AG08395 (cell line): ENCODE measurements around the gene GRID2.

Experiments used
- DNase-seq: peaks from one replicate; pipeline ENCODE4 v3.0.0; 2012; ENCODE audit warnings: mixed read lengths, low spot score

The GRID2 gene

GRCh38 chr4:92714640-92715039 lies 410.9 kb downstream of the GRID2 start:
- DNase-seq, result no peak

DNA sequence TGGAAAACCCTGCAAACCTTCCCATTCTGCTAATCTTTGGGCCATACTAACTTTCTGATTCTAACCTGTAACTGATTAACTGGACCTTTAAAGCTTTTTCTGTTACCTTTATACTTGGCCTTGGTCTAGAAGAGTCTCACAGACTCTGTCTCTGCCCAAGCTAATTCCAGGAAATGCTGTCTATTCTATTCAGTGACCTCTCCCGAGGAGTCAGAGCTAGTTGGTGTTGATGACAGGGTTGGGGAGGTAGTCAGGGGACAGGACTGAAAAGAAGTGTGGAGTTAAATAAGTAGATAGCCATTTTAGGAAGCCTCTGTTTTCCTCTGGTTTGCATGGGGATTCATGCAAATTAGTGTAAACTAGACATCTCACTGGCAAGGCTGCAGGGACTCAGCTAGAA lies 429.5 kb downstream of the GRID2 start:
- DNase-seq, result no peak

DNA sequence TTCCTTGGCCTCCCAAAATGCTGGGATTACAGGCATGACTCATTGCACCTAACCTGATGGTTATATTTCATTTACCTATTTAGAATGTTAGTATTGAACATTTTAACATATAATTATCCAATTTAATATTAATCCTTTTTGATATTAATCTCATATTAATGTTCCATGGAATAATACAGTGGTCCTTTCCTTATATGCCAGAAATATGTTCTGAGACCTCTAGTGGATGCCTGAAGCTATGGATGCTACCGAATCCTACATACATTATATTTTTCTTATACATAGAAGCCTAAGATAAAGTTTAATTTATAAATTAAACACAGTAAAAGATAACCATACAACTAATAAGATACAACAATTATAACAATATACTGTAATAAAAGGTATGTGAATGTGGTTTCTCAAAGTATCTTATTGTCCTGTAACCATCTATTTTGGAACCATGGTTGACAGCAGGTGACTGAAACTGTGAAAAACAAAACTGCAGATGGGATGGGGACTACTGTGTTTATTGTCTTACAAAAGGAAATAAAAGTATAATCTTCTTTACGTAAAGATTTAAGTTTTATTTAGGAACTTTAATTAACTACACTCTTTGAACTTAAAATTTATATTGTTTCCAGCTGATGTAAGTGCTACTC lies 431.4 kb downstream of the GRID2 start:
- DNase-seq, result no peak

DNA sequence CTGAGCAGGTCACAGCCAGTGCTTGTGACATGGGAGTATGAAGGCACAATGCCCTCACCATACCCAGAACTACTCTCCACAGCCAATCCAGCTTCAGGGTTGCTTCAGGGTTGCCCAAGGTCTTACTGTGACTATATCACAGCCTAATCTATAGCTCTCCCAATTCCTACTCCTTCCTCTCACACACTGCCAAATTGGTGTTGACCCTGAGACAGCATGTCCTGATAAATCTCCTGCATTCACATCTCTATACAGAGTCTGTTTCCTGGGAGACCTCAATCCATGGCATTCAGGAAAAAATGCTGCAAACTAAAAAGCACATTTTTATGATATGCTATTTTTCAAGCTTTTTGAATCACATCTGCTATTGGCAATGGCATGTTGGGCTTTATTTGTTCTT lies 456.7 kb downstream of the GRID2 start:
- no peak for DNase-seq

DNA sequence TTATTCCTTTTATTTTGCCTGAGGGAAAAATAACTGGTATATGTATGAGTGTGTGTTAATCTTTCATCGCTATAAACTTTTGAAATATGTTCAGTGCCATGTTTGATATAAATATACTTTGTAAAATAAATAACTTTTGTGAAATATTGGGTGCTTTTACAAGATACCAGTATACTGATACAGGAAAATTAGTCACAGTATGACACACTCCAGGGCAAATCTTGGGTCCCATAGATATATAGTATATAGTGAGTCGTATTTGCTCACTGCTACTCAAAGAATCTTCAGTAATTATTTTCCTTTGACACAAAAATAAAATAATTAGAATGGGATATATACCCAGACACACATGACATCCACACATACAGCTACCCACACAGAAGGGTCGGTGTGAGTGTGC lies 472.3 kb downstream of the GRID2 start:
- no peak for DNase-seq

DNA sequence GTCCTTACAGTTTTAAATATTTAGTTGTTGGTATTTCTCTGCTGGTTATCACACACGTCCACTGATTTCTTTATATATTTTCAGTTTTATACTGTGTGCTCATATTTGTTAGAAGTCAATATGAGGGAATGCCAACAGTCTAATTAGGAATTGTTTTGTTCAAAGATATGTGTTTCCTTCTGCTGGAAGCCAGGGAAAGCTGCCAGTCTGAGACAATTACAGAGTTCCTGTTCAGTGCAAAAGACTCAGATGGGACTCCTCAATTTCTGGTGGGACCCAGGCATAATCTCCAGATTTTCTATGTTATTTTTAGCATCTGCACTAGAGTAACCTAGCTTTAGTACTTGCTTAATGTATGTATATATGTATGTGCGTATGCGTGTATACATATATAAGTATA lies 486.0 kb downstream of the GRID2 start:
- no peak for DNase-seq

DNA sequence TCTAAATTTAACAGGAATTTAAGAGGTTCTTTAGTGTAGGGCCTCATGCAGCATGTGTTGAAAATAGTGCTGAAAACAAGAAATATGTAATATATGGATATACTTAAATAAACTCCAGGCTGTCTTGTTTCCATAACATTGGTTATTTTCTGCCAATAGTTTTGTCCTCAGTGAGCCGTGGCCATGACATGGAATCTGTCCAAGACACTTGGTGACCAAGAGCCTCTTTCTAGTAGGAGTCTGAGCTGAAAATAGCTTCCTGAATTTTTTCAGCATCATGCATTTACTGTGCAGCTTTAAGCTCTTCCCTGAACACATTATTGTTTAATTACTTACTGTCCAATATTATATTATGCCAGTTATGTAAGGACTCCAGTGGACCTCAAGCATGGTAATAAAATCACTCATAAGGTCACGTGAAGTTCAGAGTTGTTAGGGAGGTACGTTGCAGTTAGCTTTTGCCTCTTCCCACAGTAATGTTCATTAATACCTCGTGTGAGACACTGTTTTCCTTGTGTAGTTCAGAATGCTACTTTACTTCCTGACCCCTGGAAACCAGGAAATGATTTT lies 488.2 kb downstream of the GRID2 start:
- DNase-seq, result no peak

DNA sequence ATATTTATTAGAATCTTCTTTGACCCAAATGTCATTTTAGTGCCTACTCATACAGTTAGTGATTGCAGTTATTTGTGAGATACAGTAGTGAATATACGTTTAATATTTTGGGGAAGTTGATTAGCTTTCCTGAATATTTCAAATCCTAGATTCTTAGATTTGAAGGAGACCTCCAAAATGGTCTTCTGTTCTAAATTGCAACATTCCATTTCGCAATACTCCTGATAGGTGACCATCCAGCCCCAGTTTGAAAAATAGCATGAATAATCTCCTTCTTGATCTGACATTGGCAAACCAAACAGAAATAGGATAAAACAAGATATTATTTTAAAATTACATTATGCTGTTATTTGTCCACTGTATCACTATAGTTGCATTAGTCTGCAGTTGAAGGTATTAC lies 505.6 kb downstream of the GRID2 start:
- DNase-seq, result no peak

DNA sequence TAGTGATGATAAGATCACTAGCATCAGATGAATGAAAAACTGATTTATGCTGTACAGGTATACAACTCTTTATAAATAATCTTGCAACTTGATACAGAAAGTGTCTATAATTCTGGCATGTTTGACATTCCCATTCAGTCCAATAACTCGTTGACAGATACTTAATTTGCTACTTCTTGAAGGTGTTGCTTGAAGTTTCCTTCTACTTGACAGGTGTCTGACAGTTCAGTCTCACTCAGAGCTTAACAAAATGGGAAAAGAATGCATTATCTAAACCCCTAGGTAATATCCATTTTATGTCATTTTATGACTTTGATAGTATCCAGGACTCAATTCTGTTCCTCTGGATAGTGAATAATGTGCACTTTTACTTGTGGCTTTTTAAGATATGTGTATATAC lies 508.9 kb downstream of the GRID2 start:
- DNase-seq, result no peak

GRCh38 chr4:92814677-92815076 lies 510.9 kb downstream of the GRID2 start:
- no peak for DNase-seq

- DNase-seq, result no peak
Measured at GRCh38 chr4:92825256-92825655, 521.5 kb downstream of the GRID2 start.

- DNase-seq, result no peak
Measured at GRCh38 chr4:92825791-92826190, 522.0 kb downstream of the GRID2 start.

GRCh38 chr4:92830771-92831170 lies 527.0 kb downstream of the GRID2 start:
- DNase-seq, result no peak

GRCh38 chr4:92840880-92841279 lies 537.1 kb downstream of the GRID2 start:
- no peak for DNase-seq

DNA sequence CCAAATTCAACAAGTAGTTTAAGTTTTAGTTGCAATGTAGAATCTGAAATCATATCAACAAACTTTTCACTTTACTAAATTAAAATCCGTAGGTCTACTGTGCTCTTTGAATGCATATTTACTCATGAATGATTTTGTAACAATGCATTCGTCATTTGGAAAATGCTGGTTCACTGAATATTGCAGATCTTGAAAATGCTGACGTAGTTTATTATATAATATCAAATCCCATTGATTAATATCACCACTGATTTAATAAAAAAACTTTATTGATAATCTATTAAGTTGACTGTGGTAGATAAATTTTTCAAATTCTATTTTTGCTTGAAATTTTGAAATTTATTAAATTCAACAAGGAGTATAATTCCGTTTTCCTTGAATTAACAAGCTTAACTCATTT lies 540.0 kb downstream of the GRID2 start:
- DNase-seq, result no peak

DNA sequence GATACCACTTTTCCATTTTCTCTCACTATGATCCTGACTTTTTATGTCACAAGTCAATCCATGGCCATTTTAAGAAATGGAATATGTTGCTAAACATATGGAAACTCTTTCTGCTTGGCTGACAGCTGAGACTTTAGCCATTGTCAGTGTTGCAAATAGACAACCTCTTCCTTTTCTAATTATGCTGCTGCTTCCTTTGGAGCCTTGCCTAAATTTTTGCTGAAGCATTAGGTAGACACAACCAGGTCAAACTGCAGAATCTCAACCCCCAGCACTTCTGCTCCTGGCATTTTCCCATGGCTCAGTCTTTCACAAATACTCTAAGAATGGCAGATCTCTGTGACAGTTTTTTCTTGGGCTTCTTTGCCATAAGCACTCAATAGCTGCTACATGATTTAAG lies 543.3 kb downstream of the GRID2 start:
- DNase-seq, result no peak

DNA sequence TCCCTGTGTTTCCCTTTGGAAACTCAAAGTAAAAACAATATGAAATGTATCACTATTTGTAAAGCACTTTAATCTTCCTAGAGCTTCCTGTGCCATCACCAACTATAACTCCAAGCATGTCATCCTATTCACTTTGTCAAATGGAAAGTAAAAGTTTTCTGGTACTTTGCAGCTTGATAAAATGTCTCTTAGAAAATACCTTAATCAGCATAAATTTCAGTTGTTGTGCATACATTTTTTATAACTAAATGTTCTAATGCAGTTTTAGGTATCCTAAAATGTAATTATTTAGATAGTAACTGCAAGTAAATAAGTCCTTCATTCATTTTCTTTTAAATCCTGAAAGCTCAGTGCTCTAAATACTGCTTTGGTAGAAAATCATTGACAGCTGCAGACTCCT lies 558.7 kb downstream of the GRID2 start:
- DNase-seq, result no peak

- no peak for DNase-seq
Measured at GRCh38 chr4:92864096-92864495, 560.3 kb downstream of the GRID2 start.

DNA sequence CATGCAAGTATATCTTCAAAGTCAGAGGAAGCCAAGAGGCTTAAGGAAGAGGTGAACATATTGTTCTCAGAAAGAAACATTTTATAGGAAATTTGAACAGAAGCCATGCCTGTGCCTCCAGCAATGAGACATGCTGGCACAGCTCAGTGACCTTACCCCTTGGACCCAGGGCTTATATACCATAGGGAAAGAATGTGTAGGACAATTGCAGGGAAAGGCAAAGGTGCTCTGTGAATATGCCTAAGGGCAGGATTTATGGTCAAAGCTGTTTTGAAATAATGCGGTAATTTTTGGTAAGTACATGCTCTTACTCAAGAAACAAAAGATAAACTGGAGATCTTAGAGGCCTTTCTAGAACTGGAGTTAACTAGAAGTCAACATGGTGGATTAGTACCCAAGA lies 568.8 kb downstream of the GRID2 start:
- DNase-seq, result no peak

DNA sequence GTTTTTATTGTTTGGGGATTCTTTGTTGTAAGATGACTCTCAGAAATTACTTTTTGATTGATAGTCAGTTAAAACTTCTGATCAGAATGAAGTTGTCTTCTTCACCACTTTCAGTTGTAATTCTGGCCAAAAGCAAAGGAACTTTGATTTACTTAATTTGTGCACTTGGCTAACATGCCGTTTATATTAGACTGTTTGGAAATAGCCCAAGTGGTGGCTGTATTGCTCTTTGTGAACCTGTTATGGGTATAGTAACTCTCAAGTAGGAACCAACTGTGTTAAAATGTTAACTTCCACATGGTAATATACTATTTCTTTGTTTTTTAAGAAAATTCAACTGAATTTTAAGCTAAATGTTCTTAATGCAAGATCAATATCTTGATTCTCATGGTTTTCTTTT lies 581.9 kb downstream of the GRID2 start:
- DNase-seq, result no peak

DNA sequence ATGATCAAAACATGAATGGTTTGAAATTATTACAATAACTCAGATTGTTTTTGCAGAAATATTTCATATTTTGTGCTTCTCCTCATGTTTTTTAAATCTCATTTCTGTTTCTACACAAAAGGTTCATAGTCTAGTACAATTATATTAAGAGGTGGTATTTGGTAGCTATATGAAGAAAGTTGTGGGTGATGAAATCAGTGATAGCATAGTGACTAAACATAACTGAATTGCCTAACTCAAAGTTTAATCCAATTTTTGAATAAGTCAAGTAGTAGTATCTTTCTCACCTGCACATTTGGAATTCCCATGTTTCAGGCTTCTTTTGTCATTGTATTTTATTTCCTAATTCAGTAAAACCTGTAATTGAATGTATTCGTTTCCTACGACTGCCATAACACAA lies 648.7 kb downstream of the GRID2 start:
- DNase-seq, result no peak

DNA sequence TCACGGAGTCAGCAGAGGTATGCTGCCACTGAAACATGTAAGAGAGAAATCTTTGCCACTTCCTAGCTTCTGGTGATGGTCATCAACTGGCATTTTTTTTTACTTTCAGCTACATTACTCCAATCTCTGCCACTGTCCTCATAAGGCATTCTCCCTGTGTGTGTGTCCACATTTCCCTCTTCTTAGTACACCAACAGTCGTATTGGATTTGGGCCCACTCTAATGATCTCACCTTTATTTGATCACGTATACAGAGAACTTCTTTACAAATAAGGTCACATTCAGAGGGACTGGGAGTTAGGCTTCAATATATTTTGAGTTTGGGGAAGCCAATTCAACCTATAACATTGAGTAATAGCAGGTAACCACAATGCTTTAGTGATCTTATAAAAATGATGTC lies 649.1 kb downstream of the GRID2 start:
- DNase-seq, result no peak

DNA sequence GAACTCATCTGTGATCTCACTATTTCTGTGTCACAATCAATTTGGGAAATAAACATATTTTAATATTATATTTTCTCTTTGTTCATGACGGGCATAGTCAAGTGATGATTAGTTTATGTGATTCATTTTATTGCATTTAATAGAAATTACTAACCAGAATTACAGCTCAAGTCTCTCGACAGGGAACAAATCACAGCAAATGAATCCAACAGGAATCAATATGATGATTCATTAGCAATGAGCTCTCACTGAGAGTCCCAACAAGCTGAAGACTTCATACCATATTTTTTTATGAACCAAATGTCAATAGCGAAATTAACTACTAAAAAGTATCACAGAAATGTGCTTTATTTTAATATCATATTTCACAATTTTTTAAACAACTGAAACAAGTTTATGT lies 649.7 kb downstream of the GRID2 start:
- no peak for DNase-seq

- DNase-seq, result no peak
Measured at GRCh38 chr4:92961881-92962280, 658.1 kb downstream of the GRID2 start.

DNA sequence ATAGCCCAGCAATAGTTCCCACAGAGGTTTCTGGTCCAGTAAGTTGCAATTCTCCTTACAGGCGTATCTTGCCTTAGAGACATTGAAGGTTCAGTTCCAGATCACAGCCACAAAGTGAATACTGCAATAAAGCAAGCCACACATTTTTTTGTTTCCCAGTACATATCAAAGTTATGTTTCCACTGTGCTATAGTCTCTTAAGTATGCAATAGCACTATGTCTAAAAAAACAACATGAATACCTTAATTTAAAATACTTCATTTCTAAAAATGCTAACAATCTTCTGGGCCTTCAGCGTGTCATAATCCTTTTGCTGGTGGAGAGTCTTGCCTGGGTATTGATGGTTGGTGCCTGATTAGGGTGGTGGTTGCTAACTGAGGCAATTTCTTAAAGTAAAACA lies 659.1 kb downstream of the GRID2 start:
- DNase-seq, result no peak
